Measurements from ENCODE around the gene MBD5. TPM values are rescaled to one million over a fixed set of nuclear protein-coding genes. Genes with fewer than 3 reads are reported as not detected.

Gene MBD5
- total RNA-seq, 1 experiment from 2014 or later: 8.5 TPM

- no peaks in the 10 kb centered on the region for H3K36me3 ChIP-seq (ENCODE audit: low read depth, low read length)
- no TSS peak for BruUV-seq (replicated peaks)
- no peak overlapping the region for H3K4me2 ChIP-seq (ENCODE audit: low read length)
- no peak for DNase-seq
- H3K9me2 ChIP-seq (replicated peaks; ENCODE audit: low read length): no peaks in the 10 kb centered on the region
- H3K79me2 ChIP-seq (ENCODE audit: low read length): no peaks in the 10 kb centered on the region
- no peak overlapping the region for H2AFZ ChIP-seq (ENCODE audit: low read length)
- H3K9ac ChIP-seq (ENCODE audit: low read length): no peak overlapping the region
- ChIA-PET CTCF (no interaction called here), POLR2A (ENCODE audit: unreplicated experiment) (no interaction called here)
- ATAC-seq: no peak
- no peaks in the 10 kb centered on the region for H4K20me1 ChIP-seq (ENCODE audit: low read length)
- TF ChIP-seq EZH2 (IDR thresholded peaks at IDR 0.05; ENCODE audit: low read length, unreplicated experiment) (no peak), CTCF (conservative IDR thresholded peaks at IDR 0.05; ENCODE audit: low read depth, low read length) (no peak), EZH2phosphoT487 (IDR thresholded peaks at IDR 0.05; ENCODE audit: borderline replicate concordance, low read length) (no peak)
- H3K9me3 ChIP-seq (ENCODE audit: low read length): no peaks in the 10 kb centered on the region
- intact Hi-C loops (cut with micrococcal nuclease): no loop called here
- no peaks in the 10 kb centered on the region for H3K27me3 ChIP-seq (ENCODE audit: low read length)
- no peak overlapping the region for H3K4me3 ChIP-seq (ENCODE audit: low read length)
- no peaks in the 10 kb centered on the region for H3F3A ChIP-seq (ENCODE audit: low read length, unreplicated experiment)
- H3K4me1 ChIP-seq (ENCODE audit: insufficient read depth, low read length): no peaks in the 10 kb centered on the region
- no peak overlapping the region for H3K27ac ChIP-seq (ENCODE audit: low read length)
These were observed 512.1 kb downstream of the MBD5 start for GRCh38 chr2:148533004-148533403.

DNA sequence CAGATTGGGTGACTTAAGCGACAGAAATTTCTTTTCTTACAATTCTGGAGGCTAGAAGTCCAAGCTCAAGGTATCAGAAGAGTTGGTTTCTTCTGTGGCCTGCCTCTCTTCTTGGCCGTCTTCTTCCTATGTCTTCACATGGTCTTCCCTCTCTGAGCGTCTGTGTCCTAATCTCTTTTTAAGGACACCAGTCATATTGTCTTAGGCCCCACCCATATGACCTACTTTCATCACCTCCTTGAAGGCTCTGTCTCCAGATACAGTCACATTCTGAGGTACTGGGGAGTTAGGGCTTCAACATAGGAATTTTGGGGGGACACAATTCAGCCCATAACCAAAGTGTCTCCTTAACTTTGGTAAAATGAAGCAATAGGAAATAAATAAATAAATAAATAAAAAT lies 512.8 kb downstream of the MBD5 start:
- BruUV-seq (replicated peaks): no TSS peak
- H3K27me3 ChIP-seq (ENCODE audit: low read length): no peaks in the 10 kb centered on the region
- no peak for TF ChIP-seq EZH2phosphoT487 (IDR thresholded peaks at IDR 0.05; ENCODE audit: borderline replicate concordance, low read length)
- TF ChIP-seq EZH2 (IDR thresholded peaks at IDR 0.05; ENCODE audit: low read length, unreplicated experiment): no peak
- TF ChIP-seq CTCF (conservative IDR thresholded peaks at IDR 0.05; ENCODE audit: low read depth, low read length): no peak
- no peak overlapping the region for H3K9ac ChIP-seq (ENCODE audit: low read length)
- H2AFZ ChIP-seq (ENCODE audit: low read length): no peak overlapping the region
- no peaks in the 10 kb centered on the region for H4K20me1 ChIP-seq (ENCODE audit: low read length)
- POLR2A ChIA-PET (ENCODE audit: unreplicated experiment): no interaction called here
- H3K79me2 ChIP-seq (ENCODE audit: low read length): no peaks in the 10 kb centered on the region
- DNase-seq (no peak), ATAC-seq (no peak)
- H3K9me2 ChIP-seq (replicated peaks; ENCODE audit: low read length): no peaks in the 10 kb centered on the region
- no peak overlapping the region for H3K4me3 ChIP-seq (ENCODE audit: low read length)
- H3K4me2 ChIP-seq (ENCODE audit: low read length): no peak overlapping the region
- no peak overlapping the region for H3K27ac ChIP-seq (ENCODE audit: low read length)
- intact Hi-C loops (cut with micrococcal nuclease): no loop called here
- H3F3A ChIP-seq (ENCODE audit: low read length, unreplicated experiment): no peaks in the 10 kb centered on the region
- CTCF ChIA-PET: no interaction called here
- no peaks in the 10 kb centered on the region for H3K9me3 ChIP-seq (ENCODE audit: low read length)
- H3K4me1 ChIP-seq (ENCODE audit: insufficient read depth, low read length): no peaks in the 10 kb centered on the region
- no peaks in the 10 kb centered on the region for H3K36me3 ChIP-seq (ENCODE audit: low read depth, low read length)

DNA sequence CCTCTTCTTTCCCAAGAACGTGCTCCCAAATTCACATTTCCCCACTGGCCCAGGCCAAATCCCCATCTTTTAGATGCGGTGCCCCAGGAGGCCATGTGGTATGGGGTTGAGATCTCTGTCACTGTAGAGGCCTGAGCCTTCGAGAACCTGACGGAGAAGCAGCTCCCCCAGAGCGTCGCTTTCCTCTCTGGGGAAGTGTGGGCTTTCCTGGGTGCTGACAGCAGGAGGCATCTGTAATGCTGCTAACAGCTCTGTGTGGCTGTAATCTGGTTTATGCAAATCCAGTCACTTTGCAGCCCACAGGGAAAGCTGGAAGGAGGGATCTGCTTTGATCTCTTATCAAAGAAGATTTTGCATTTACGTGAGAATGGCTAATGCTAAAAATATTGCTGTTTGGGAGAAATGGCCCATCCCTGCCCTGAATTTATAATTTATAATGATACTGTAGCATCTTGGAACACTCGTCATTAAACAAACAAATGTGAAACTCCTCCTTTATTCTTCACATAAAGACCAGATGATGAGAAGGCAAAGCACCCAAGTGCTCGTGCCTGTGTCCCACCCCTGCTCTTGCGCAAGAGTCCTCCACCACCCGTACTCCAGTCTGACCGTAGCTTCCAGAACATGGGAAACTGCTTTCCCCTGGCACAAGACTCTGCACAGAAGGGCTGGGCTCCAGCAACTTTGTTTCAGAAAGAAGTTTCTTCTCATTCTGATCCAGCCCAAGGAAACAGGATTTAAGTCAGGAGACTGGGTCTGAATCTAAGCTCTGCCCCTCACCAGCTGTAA lies 513.7 kb downstream of the MBD5 start:
- no peak for TF ChIP-seq CTCF (conservative IDR thresholded peaks at IDR 0.05; ENCODE audit: low read depth, low read length)
- no peak for TF ChIP-seq EZH2phosphoT487 (IDR thresholded peaks at IDR 0.05; ENCODE audit: borderline replicate concordance, low read length)
- TF ChIP-seq EZH2 (IDR thresholded peaks at IDR 0.05; ENCODE audit: low read length, unreplicated experiment): no peak
- no peak for DNase-seq

More for the DNA sequence above, 513.7 kb downstream of the MBD5 start:
- Histone ChIP-seq H3K27ac (ENCODE audit: low read length) (no peak overlapping the region), H3K79me2 (ENCODE audit: low read length) (no peaks in the 10 kb centered on the region), H3K4me1 (ENCODE audit: insufficient read depth, low read length) (no peaks in the 10 kb centered on the region), H3K9me2 (replicated peaks; ENCODE audit: low read length) (no peaks in the 10 kb centered on the region), H4K20me1 (ENCODE audit: low read length) (no peaks in the 10 kb centered on the region), H3K9ac (ENCODE audit: low read length) (no peak overlapping the region), H2AFZ (ENCODE audit: low read length) (no peak overlapping the region), H3K36me3 (ENCODE audit: low read depth, low read length) (no peaks in the 10 kb centered on the region), H3K4me2 (ENCODE audit: low read length) (no peak overlapping the region), H3K27me3 (ENCODE audit: low read length) (no peaks in the 10 kb centered on the region), H3F3A (ENCODE audit: low read length, unreplicated experiment) (no peaks in the 10 kb centered on the region), H3K9me3 (ENCODE audit: low read length) (no peaks in the 10 kb centered on the region), H3K4me3 (ENCODE audit: low read length) (no peak overlapping the region)
- POLR2A ChIA-PET (ENCODE audit: unreplicated experiment): no interaction called here
- no peak for ATAC-seq
- intact Hi-C loops (cut with micrococcal nuclease): no loop called here
- BruUV-seq (replicated peaks): no TSS peak
- CTCF ChIA-PET: no interaction called here
